WTC11 (cell line): Measurements from ENCODE around the gene WNT5A. TPM values are rescaled to one million over a fixed set of nuclear protein-coding genes. Genes with fewer than 3 reads are reported as not detected.

ENCODE experiments used
- ATAC-seq: fragments of 200-7000 bp; cut with Tn5 transposase; 2 replicates; pipeline ENCODE4 v1.10.0; 2021; ENCODE audit warnings: mild to moderate bottlenecking, moderate library complexity
- CTCF ChIA-PET: fragments of 300-600 bp; sonication (Branson Sonifier 250); formaldehyde crosslinking; loops from one replicate; lab custom pipeline; 2021; ENCODE audit warnings: antibody characterized with exemption; lab: Charles Lee
- POLR2A ChIA-PET: fragments of 350-600 bp; sonication (Branson Sonifier 250); formaldehyde crosslinking; loops from one replicate; lab custom pipeline; 2021; ENCODE audit warnings: antibody characterized with exemption; lab: Charles Lee
- DNase-seq: peaks from one replicate; pipeline ENCODE4 v3.0.0; 2021; ENCODE audit warnings: low spot score
- H3K27ac Mint-ChIP-seq: 2 replicates; pipeline ENCODE4 v1.8.0; 2021; ENCODE audit warnings: mixed read lengths
- H3K27me3 Mint-ChIP-seq: 2 replicates; pipeline ENCODE4 v1.8.0; 2021; ENCODE audit warnings: low read depth, mild to moderate bottlenecking, moderate library complexity, mixed read lengths
- H3K36me3 Mint-ChIP-seq: 2 replicates; pipeline ENCODE4 v1.8.0; 2021; ENCODE audit warnings: mixed read lengths
- H3K4me1 Mint-ChIP-seq: 2 replicates; pipeline ENCODE4 v1.8.0; 2022; ENCODE audit warnings: mixed read lengths
- H3K4me3 Mint-ChIP-seq: 2 replicates; pipeline ENCODE4 v1.8.0; 2021; ENCODE audit warnings: mild to moderate bottlenecking, moderate library complexity, mixed read lengths
- H3K9me3 Mint-ChIP-seq: 2 replicates; pipeline ENCODE4 v1.8.0; 2021; ENCODE audit warnings: mixed read lengths
- ATF2 ChIP-seq: sonication (generic); formaldehyde crosslinking; IDR thresholded peaks from 2 replicates; pipeline ENCODE4 v1.8.1; 2022; ENCODE audit warnings: low read depth, missing genetic modification reagents, borderline replicate concordance
- CBFB ChIP-seq: sonication (generic); formaldehyde crosslinking; IDR thresholded peaks from 2 replicates; pipeline ENCODE4 v1.8.1; 2022; ENCODE audit warnings: mild to moderate bottlenecking, low read depth, missing genetic modification reagents
- CREB1 ChIP-seq: sonication (generic); formaldehyde crosslinking; IDR thresholded peaks from 2 replicates; pipeline ENCODE4 v1.8.0; 2023; ENCODE audit warnings: mild to moderate bottlenecking, missing genetic modification reagents
- CTCF ChIP-seq: fragments of 200-600 bp; IDR thresholded peaks from 2 replicates; pipeline ENCODE4 v1.8.0; 2022; ENCODE audit warnings: antibody characterized with exemption
- ELF4 ChIP-seq: sonication (generic); formaldehyde crosslinking; IDR thresholded peaks from 2 replicates; pipeline ENCODE4 v1.8.1; 2022; ENCODE audit warnings: low read depth, mild to moderate bottlenecking, moderate library complexity, missing genetic modification reagents
- ESRRA ChIP-seq: sonication (generic); formaldehyde crosslinking; IDR thresholded peaks from 2 replicates; pipeline ENCODE4 v1.8.1; 2022; ENCODE audit warnings: mild to moderate bottlenecking, missing genetic modification reagents, borderline replicate concordance
- FOXK1 ChIP-seq: sonication (generic); formaldehyde crosslinking; IDR thresholded peaks from 2 replicates; pipeline ENCODE4 v1.8.0; 2022; ENCODE audit warnings: mild to moderate bottlenecking, moderate library complexity, missing genetic modification reagents
- FOXP1 ChIP-seq: sonication (generic); formaldehyde crosslinking; IDR thresholded peaks from 2 replicates; pipeline ENCODE4 v1.8.0; 2022; ENCODE audit warnings: missing genetic modification reagents, mild to moderate bottlenecking, moderate library complexity, borderline replicate concordance
- GTF2I ChIP-seq: fragments of 250-450 bp; sonication (Bioruptor Pico); conservative IDR thresholded peaks from 2 replicates; pipeline ENCODE4 v1.4.0; 2021; ENCODE audit warnings: mild to moderate bottlenecking
- HMGA2 ChIP-seq: fragments of 250-450 bp; sonication (Bioruptor Pico); IDR thresholded peaks from 2 replicates; pipeline ENCODE4 v1.4.0; 2021; ENCODE audit warnings: mild to moderate bottlenecking, moderate library complexity
- HMGXB4 ChIP-seq: sonication (generic); formaldehyde crosslinking; IDR thresholded peaks from 2 replicates; pipeline ENCODE4 v1.8.1; 2023; ENCODE audit warnings: mild to moderate bottlenecking, moderate library complexity, missing genetic modification reagents
- KAT7 ChIP-seq: sonication (generic); formaldehyde crosslinking; IDR thresholded peaks from 2 replicates; pipeline ENCODE4 v1.8.1; 2023; ENCODE audit warnings: missing genetic modification reagents, mild to moderate bottlenecking, borderline replicate concordance
- NFYB ChIP-seq: sonication (generic); formaldehyde crosslinking; conservative IDR thresholded peaks from 2 replicates; pipeline ENCODE4 v1.8.0; 2022; ENCODE audit warnings: low read depth, missing genetic modification reagents
- PREB ChIP-seq: sonication (generic); formaldehyde crosslinking; IDR thresholded peaks from 2 replicates; pipeline ENCODE4 v1.8.1; 2022; ENCODE audit warnings: mild to moderate bottlenecking, missing genetic modification reagents, moderate library complexity, borderline replicate concordance
- ZNF219 ChIP-seq: sonication (generic); formaldehyde crosslinking; IDR thresholded peaks from 2 replicates; pipeline ENCODE4 v1.8.0; 2023; ENCODE audit warnings: missing genetic modification reagents, mild to moderate bottlenecking, borderline replicate concordance
- ZNF263 ChIP-seq: sonication (generic); formaldehyde crosslinking; IDR thresholded peaks from 2 replicates; pipeline ENCODE4 v1.8.1; 2022; ENCODE audit warnings: low read depth, mild to moderate bottlenecking, moderate library complexity, missing genetic modification reagents
- ZNF532 ChIP-seq: fragments of 250-450 bp; sonication (Bioruptor Pico); IDR thresholded peaks from 2 replicates; pipeline ENCODE4 v1.9.0; 2021; ENCODE audit warnings: mild to moderate bottlenecking, borderline replicate concordance
- total RNA-seq: library from RNA; stranded (reverse); gene quantifications from 3 replicates; pipeline ENCODE4 v1.2.3, GENCODE V29; 2021

WNT5A gene
- total RNA-seq, 1 experiment from 2014 or later: 10.6 TPM

- peaks cover 34% of the 10 kb centered on the region for H3K4me1 Mint-ChIP-seq
- 0 out of 2 replicates have a peak, but pooled peaks have one; percentile 14 for TF ChIP-seq FOXK1 (CRISPR knock-in tag)
- no peak for TF ChIP-seq NFYB
- no peak for TF ChIP-seq HMGXB4 (CRISPR knock-in tag)
- 0 out of 2 replicates have a peak, but pooled peaks have one; percentile 10 for TF ChIP-seq FOXP1 (CRISPR knock-in tag)
- no peak for TF ChIP-seq CBFB (CRISPR knock-in tag)
- TF ChIP-seq ZNF263 (CRISPR knock-in tag): no peak
- no peaks in the 10 kb centered on the region for H3K36me3 Mint-ChIP-seq
- peaks cover 96% of the 10 kb centered on the region for H3K27me3 Mint-ChIP-seq
- H3K27ac Mint-ChIP-seq: no peak overlapping the region
- H3K9me3 Mint-ChIP-seq: no peaks in the 10 kb centered on the region
- POLR2A ChIA-PET: no interaction called here
- ATAC-seq: no peak
- H3K4me3 Mint-ChIP-seq: peak overlapping the region; percentile 85
- peak; percentile 34 for DNase-seq
- CTCF ChIA-PET: interaction anchor here (1.2 kb wide), 1 partner anchor 289 kb away, joined by 3 read pairs; no protein-coding TSS in a partner anchor
These were observed 6.0 kb downstream of the WNT5A start for GRCh38 chr3:55480911-55481743.

GRCh38 chr3:55477306-55478303, 9.5 kb downstream of the WNT5A start:
- Mint-ChIP-seq H3K27ac (no peak overlapping the region), H3K4me1 (peaks cover 22% of the 10 kb centered on the region), H3K9me3 (no peaks in the 10 kb centered on the region), H3K27me3 (peaks cover 96% of the 10 kb centered on the region), H3K36me3 (no peaks in the 10 kb centered on the region), H3K4me3 (no peak overlapping the region)
- ATAC-seq (no peak), DNase-seq (no peak)
- ChIA-PET POLR2A (no interaction called here), CTCF (no interaction called here)
- TF ChIP-seq GTF2I (CRISPR knock-in tag) (no peak), CTCF (no peak), ATF2 (CRISPR knock-in tag) (no peak)

- ChIA-PET POLR2A (no interaction called here), CTCF (interaction anchor here (1.7 kb wide), 1 partner anchor 10 kb away, joined by 3 read pairs; the partner anchor contains the start of gene WNT5A)
- H3K9me3 Mint-ChIP-seq: no peaks in the 10 kb centered on the region
- H3K4me3 Mint-ChIP-seq: no peak overlapping the region
- H3K27ac Mint-ChIP-seq: no peak overlapping the region
- DNase-seq: no peak
- peaks cover 94% of the 10 kb centered on the region for H3K27me3 Mint-ChIP-seq
- no peak for ATAC-seq
- H3K36me3 Mint-ChIP-seq: no peaks in the 10 kb centered on the region
- peaks cover 22% of the 10 kb centered on the region for H3K4me1 Mint-ChIP-seq
- TF ChIP-seq CREB1 (no peak), FOXK1 (CRISPR knock-in tag) (no peak), ZNF532 (CRISPR knock-in tag) (no peak), ESRRA (CRISPR knock-in tag) (no peak), PREB (CRISPR knock-in tag) (no peak), HMGA2 (no peak), ELF4 (no peak), GTF2I (CRISPR knock-in tag) (no peak), KAT7 (no peak), ZNF219 (CRISPR knock-in tag) (no peak)
These were observed 10.6 kb downstream of the WNT5A start for GRCh38 chr3:55476515-55476914.
